Caco-2 (cell line): Measurements from ENCODE around the gene ZNF77. TPM values are rescaled to one million over a fixed set of nuclear protein-coding genes. Genes with fewer than 3 reads are reported as not detected.

Experiments
- BruUV-seq: library from RNA; stranded (reverse); fragments of 400-500 nt; replicated peaks from 2 replicates; lab custom pipeline; 2021; lab: Mats Ljungman, UMichigan
- CTCF ChIA-PET: fragments of 300-600 bp; sonication (Branson Sonifier 250); formaldehyde crosslinking; loops from one replicate; lab custom pipeline; 2022; ENCODE audit warnings: antibody characterized with exemption; lab: Charles Lee
- POLR2A ChIA-PET: fragments of 300-600 bp; sonication (Branson Sonifier 250); formaldehyde crosslinking; loops from one replicate; lab custom pipeline; 2022; ENCODE audit warnings: antibody characterized with exemption; lab: Charles Lee
- DNase-seq, 2 experiments: peaks; one replicate each; pipeline versions ENCODE4 v3.0.0 to v3.0.0-alpha.2; 2020 to 2022
- H3K27me3 ChIP-seq: replicated peaks from 2 replicates; pipeline ENCODE4 v1.6.0; 2011; ENCODE audit warnings: low read length; ENCODE audit not compliant: control insufficient read depth, insufficient read depth
- H3K36me3 ChIP-seq: 2 replicates; pipeline ENCODE4 v1.5.1; 2011; ENCODE audit warnings: low read length; ENCODE audit not compliant: control insufficient read depth, insufficient read depth
- H3K4me1 ChIP-seq: fragments of 250-450 bp; sonication (Bioruptor Pico); 2 replicates; pipeline ENCODE4 v1.5.1; 2020; ENCODE audit warnings: mild to moderate bottlenecking
- H3K4me3 ChIP-seq: 2 replicates; pipeline ENCODE4 v1.5.1; 2011; ENCODE audit warnings: low read depth, mild to moderate bottlenecking, control low read depth, low read length
- H3K9me3 ChIP-seq: fragments of 250-450 bp; sonication (Bioruptor Pico); 2 replicates; pipeline ENCODE4 v1.5.1; 2020; ENCODE audit warnings: mild to moderate bottlenecking, moderate library complexity
- H3K27ac Mint-ChIP-seq: one replicate; pipeline ENCODE4 v1.8.0; 2022; ENCODE audit warnings: mixed read lengths; ENCODE audit not compliant: unreplicated experiment
- H3K27me3 Mint-ChIP-seq: one replicate; pipeline ENCODE4 v1.8.0; 2022; ENCODE audit warnings: mixed read lengths; ENCODE audit not compliant: insufficient read depth, unreplicated experiment
- H3K36me3 Mint-ChIP-seq: one replicate; pipeline ENCODE4 v1.8.0; 2022; ENCODE audit warnings: mild to moderate bottlenecking, mixed read lengths; ENCODE audit not compliant: insufficient read depth, unreplicated experiment
- H3K4me1 Mint-ChIP-seq: one replicate; pipeline ENCODE4 v1.8.0; 2022; ENCODE audit warnings: low read depth, mixed read lengths; ENCODE audit not compliant: unreplicated experiment
- H3K4me3 Mint-ChIP-seq: one replicate; pipeline ENCODE4 v1.8.0; 2022; ENCODE audit warnings: mild to moderate bottlenecking, moderate library complexity, mixed read lengths; ENCODE audit not compliant: unreplicated experiment
- H3K9me3 Mint-ChIP-seq: one replicate; pipeline ENCODE4 v1.8.0; 2022; ENCODE audit warnings: mixed read lengths; ENCODE audit not compliant: unreplicated experiment
- intact Hi-C: fragments of 100-400 bp; cut with micrococcal nuclease; formaldehyde crosslinking; loops from one replicate; pipeline ENCODE4 v1.10.0; 2022; ENCODE audit not compliant: unreplicated experiment
- total RNA-seq: library from RNA; stranded (reverse); gene quantifications from 2 replicates; pipeline ENCODE4 v1.2.3, GENCODE V29; 2022
- TF ChIP-seq, protein P1 (sequence below), 2 experiments: fragments of 200-600 bp in 1 of 2; IDR thresholded peaks; 1 replicate in 1 of 2; 2 replicates in 1 of 2; pipeline versions ENCODE4 v1.5.1 to v1.8.0; 2011 to 2022; ENCODE audit warnings: antibody characterized with exemption in 1 of 2, control low read depth in 1 of 2, inconsistent platforms in 1 of 2, low read depth in 1 of 2, low read length in 1 of 2, mild to moderate bottlenecking in 1 of 2, moderate library complexity in 1 of 2; ENCODE audit not compliant: insufficient read depth in 1 of 2, severe bottlenecking in 1 of 2, unreplicated experiment in 1 of 2

Gene ZNF77
- total RNA-seq, 1 experiment from 2014 or later: 6.3 TPM

DNA sequence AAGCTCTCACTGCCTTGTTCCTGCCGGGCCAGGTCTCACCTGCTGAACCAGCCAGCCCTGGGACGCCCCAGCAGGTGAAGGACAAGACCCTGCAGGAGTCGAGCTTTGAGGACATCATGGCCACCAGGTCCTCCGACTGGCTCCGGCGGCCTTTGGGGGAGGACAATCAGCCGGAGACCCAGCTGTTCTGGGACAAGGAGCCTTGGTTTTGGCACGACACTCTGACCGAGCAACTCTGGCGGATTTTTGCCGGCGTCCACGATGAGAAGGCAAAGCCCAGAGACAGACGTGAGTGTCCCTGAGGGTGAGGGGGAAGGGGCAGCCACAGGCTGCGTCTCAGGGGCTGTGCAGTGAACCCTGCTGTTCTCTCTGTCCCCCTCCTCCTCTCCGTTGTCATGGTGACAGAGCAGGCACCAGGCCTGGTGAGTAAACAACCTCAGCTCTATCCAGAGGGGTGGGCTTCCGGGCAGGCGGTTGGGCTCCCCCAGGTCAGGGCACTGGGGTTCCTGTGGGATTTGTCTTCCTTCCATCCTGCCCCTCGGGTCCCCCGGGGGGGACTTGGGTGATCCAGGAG, 42.3 kb upstream of the ZNF77 start:
- TF ChIP-seq, protein P1, sequence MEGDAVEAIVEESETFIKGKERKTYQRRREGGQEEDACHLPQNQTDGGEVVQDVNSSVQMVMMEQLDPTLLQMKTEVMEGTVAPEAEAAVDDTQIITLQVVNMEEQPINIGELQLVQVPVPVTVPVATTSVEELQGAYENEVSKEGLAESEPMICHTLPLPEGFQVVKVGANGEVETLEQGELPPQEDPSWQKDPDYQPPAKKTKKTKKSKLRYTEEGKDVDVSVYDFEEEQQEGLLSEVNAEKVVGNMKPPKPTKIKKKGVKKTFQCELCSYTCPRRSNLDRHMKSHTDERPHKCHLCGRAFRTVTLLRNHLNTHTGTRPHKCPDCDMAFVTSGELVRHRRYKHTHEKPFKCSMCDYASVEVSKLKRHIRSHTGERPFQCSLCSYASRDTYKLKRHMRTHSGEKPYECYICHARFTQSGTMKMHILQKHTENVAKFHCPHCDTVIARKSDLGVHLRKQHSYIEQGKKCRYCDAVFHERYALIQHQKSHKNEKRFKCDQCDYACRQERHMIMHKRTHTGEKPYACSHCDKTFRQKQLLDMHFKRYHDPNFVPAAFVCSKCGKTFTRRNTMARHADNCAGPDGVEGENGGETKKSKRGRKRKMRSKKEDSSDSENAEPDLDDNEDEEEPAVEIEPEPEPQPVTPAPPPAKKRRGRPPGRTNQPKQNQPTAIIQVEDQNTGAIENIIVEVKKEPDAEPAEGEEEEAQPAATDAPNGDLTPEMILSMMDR (IDR thresholded peaks at IDR 0.05; ENCODE audit: insufficient read depth in 1 of 2, low read depth in 1 of 2, low read length in 1 of 2, severe bottlenecking in 1 of 2, unreplicated experiment in 1 of 2): no peak
- no TSS peak for BruUV-seq
- Histone ChIP-seq H3K4me1 (0 out of 2 replicates have a peak, but pooled peaks cover 3% of the 10 kb centered on the region), H3K9me3 (no peaks in the 10 kb centered on the region), H3K27me3 (no peaks in the 10 kb centered on the region), H3K36me3 (no peaks in the 10 kb centered on the region), H3K4me3 (no peak overlapping the region)
- H3K36me3 Mint-ChIP-seq: no peaks in the 10 kb centered on the region
- POLR2A ChIA-PET: no interaction called here
- H3K27me3 Mint-ChIP-seq: no peaks in the 10 kb centered on the region
- no peaks in the 10 kb centered on the region for H3K9me3 Mint-ChIP-seq
- H3K4me3 Mint-ChIP-seq: no peak overlapping the region
- CTCF ChIA-PET: interaction anchor here (0.5 kb wide), 1 partner anchor 61 kb away, joined by 3 read pairs; no protein-coding TSS in a partner anchor
- H3K27ac Mint-ChIP-seq: no peak overlapping the region
- no peaks in the 10 kb centered on the region for H3K4me1 Mint-ChIP-seq
- DNase-seq: no peak
- intact Hi-C loops: no loop called here

DNA sequence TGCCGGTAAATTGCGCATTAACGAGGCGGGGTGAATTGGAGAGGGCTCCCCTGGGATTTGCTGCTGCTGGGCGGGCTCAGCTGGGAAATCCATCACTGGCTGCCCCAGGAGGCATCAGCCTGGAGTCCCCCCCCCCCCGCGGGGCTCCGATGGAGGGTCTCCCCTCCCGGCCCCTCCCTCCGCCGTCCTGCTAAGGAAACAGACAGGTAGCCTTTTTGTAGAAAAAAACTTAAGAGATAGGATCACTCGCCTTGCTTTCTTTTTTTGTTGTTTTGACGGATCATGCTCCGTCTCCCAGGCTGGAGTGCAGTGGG, 39.4 kb upstream of the ZNF77 start:
- intact Hi-C loops: no loop called here
- no peaks in the 10 kb centered on the region for H3K9me3 ChIP-seq
- no peaks in the 10 kb centered on the region for H3K27me3 ChIP-seq
- H3K4me1 ChIP-seq: 0 out of 2 replicates have a peak, but pooled peaks cover 5% of the 10 kb centered on the region
- H3K4me1 Mint-ChIP-seq: no peaks in the 10 kb centered on the region
- POLR2A ChIA-PET: no interaction called here
- CTCF ChIA-PET: no interaction called here
- no peak overlapping the region for H3K27ac Mint-ChIP-seq
- no peak for DNase-seq
- H3K27me3 Mint-ChIP-seq: no peaks in the 10 kb centered on the region
- TF ChIP-seq, protein P1 (IDR thresholded peaks at IDR 0.05; ENCODE audit: insufficient read depth in 1 of 2, low read depth in 1 of 2, low read length in 1 of 2, severe bottlenecking in 1 of 2, unreplicated experiment in 1 of 2): no peak
- no peak overlapping the region for H3K4me3 ChIP-seq
- no peaks in the 10 kb centered on the region for H3K36me3 Mint-ChIP-seq
- no TSS peak for BruUV-seq
- no peaks in the 10 kb centered on the region for H3K9me3 Mint-ChIP-seq
- no peak overlapping the region for H3K4me3 Mint-ChIP-seq
- H3K36me3 ChIP-seq: no peaks in the 10 kb centered on the region

DNA sequence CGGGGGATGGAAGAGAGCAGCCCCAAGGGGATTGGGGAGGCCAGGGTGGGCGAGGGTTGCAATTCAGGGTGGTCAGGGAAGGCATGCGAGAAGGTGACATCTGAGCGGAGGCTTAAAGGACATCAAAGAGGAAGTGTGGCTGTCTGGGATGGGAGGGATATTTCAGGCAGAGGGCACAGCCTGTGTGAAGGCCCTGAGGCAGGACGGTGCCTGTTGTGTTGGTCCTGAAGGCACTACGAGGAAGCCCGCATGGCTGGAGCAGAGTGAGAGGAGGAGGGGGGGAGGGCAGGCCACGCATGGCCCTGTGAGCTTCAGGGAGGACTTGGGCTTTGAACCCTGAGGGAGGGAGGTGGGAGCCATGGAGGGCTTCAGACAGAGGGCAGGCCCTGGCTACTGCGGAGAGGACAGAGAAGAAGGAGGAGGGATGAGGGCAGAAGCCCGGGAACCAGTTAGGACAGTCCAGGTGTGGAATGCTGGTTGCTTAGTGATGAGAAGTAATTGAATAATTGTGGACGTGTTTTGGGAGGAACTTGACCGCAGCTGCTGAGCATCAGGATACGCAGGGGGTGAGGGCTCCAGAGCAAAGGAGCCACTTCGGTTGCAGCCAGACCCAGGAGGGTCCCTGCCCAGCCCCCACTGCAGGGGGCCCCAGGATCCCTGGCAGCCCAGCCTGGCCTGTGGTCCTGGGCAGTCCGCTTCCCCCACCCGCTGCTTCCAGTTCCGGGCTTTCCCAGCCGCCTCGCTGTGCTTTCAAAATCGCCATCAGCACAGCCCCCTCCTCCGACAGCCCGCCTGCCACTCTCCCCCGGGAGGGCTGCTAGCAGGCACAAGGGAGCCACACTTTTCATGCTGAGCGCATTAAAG, 38.8 kb upstream of the ZNF77 start:
- POLR2A ChIA-PET: no interaction called here
- Histone ChIP-seq H3K4me1 (0 out of 2 replicates have a peak, but pooled peaks cover 6% of the 10 kb centered on the region), H3K27me3 (no peaks in the 10 kb centered on the region), H3K36me3 (no peaks in the 10 kb centered on the region), H3K4me3 (no peak overlapping the region), H3K9me3 (no peaks in the 10 kb centered on the region)
- H3K4me1 Mint-ChIP-seq: no peaks in the 10 kb centered on the region
- CTCF ChIA-PET: no interaction called here
- H3K27ac Mint-ChIP-seq: no peak overlapping the region
- intact Hi-C loops: no loop called here
- H3K9me3 Mint-ChIP-seq: no peaks in the 10 kb centered on the region
- no peaks in the 10 kb centered on the region for H3K27me3 Mint-ChIP-seq
- H3K36me3 Mint-ChIP-seq: no peaks in the 10 kb centered on the region
- BruUV-seq: no TSS peak
- TF ChIP-seq, protein P1 (IDR thresholded peaks at IDR 0.05; ENCODE audit: insufficient read depth in 1 of 2, low read depth in 1 of 2, low read length in 1 of 2, severe bottlenecking in 1 of 2, unreplicated experiment in 1 of 2): no peak
- no peak overlapping the region for H3K4me3 Mint-ChIP-seq
- peak in 1 of 2 experiments; percentile 36 for DNase-seq
